Panc1 (cell line): ENCODE measurements around the gene KDM7A.

Experiments used
- POLR2AphosphoS5 ChIP-seq: IDR thresholded peaks from 2 replicates; pipeline ENCODE4 v1.6.1; 2012; ENCODE audit warnings: mild to moderate bottlenecking, low read depth, low read length, moderate library complexity
- SIN3A ChIP-seq: IDR thresholded peaks from 2 replicates; pipeline ENCODE4 v1.6.1; 2012; ENCODE audit warnings: low read depth, mild to moderate bottlenecking, low read length, moderate library complexity, borderline replicate concordance; ENCODE audit not compliant: insufficient read depth
- TF ChIP-seq, protein P1 (sequence below), 2 experiments: IDR thresholded peaks; 2 replicates each; pipeline ENCODE4 v1.6.1; 2011 to 2012; ENCODE audit warnings: low read depth in 2 of 2, control low read depth in 1 of 2, low read length in 1 of 2, mild to moderate bottlenecking in 1 of 2, moderate library complexity in 1 of 2; ENCODE audit not compliant: insufficient read depth in 1 of 2
- TF ChIP-seq, protein P2 (sequence below): fragments of 450-650 bp; IDR thresholded peaks from 2 replicates; pipeline ENCODE4 v1.5.1; 2017; ENCODE audit warnings: mild to moderate bottlenecking

DNA sequence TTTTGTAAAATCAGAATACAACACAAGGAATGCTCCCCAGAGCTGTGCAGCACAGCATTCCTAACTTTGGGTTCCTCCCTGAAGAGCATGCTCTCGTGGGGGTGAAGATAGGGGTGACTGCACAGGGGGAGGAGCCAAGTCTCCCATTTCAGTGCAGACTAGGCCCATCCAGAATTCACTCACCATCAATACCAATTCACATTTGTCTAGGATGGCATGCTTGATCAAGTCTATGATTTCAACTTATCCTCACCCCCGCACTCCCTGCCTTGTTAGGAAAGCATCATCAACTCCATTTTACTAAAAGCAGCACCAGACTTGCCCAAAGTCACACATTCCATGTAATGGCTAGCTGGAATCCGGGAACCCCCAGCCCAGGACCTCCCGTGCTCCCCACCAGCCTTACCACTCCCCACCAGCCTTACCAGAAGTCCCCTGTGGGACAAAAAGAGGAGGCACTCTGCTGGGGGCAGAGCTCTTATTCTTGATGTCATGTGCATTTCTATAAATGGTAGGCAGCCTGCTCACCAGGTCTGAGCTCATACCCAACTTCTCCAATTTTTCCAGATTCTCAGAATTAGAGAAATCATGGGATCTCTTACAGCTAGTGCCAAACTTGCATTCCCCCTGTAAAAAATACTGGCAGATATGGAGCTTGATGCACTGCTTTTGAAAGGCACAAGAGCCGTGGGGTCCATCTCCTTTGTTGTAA, 120.2 kb downstream of the KDM7A start:
- TF ChIP-seq, protein P1, sequence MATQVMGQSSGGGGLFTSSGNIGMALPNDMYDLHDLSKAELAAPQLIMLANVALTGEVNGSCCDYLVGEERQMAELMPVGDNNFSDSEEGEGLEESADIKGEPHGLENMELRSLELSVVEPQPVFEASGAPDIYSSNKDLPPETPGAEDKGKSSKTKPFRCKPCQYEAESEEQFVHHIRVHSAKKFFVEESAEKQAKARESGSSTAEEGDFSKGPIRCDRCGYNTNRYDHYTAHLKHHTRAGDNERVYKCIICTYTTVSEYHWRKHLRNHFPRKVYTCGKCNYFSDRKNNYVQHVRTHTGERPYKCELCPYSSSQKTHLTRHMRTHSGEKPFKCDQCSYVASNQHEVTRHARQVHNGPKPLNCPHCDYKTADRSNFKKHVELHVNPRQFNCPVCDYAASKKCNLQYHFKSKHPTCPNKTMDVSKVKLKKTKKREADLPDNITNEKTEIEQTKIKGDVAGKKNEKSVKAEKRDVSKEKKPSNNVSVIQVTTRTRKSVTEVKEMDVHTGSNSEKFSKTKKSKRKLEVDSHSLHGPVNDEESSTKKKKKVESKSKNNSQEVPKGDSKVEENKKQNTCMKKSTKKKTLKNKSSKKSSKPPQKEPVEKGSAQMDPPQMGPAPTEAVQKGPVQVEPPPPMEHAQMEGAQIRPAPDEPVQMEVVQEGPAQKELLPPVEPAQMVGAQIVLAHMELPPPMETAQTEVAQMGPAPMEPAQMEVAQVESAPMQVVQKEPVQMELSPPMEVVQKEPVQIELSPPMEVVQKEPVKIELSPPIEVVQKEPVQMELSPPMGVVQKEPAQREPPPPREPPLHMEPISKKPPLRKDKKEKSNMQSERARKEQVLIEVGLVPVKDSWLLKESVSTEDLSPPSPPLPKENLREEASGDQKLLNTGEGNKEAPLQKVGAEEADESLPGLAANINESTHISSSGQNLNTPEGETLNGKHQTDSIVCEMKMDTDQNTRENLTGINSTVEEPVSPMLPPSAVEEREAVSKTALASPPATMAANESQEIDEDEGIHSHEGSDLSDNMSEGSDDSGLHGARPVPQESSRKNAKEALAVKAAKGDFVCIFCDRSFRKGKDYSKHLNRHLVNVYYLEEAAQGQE (IDR thresholded peaks at IDR 0.05; ENCODE audit: insufficient read depth in 1 of 2, low read depth in 2 of 2, low read length in 1 of 2), result no peak
- TF ChIP-seq, protein P2, sequence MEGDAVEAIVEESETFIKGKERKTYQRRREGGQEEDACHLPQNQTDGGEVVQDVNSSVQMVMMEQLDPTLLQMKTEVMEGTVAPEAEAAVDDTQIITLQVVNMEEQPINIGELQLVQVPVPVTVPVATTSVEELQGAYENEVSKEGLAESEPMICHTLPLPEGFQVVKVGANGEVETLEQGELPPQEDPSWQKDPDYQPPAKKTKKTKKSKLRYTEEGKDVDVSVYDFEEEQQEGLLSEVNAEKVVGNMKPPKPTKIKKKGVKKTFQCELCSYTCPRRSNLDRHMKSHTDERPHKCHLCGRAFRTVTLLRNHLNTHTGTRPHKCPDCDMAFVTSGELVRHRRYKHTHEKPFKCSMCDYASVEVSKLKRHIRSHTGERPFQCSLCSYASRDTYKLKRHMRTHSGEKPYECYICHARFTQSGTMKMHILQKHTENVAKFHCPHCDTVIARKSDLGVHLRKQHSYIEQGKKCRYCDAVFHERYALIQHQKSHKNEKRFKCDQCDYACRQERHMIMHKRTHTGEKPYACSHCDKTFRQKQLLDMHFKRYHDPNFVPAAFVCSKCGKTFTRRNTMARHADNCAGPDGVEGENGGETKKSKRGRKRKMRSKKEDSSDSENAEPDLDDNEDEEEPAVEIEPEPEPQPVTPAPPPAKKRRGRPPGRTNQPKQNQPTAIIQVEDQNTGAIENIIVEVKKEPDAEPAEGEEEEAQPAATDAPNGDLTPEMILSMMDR, result no peak
- no peak for TF ChIP-seq POLR2AphosphoS5
- TF ChIP-seq SIN3A, result no peak
